HG03280 (cell line): ENCODE results near the gene SPTAN1.
"Not testable (repeated sequence)": the region's sequence is repeated elsewhere in the genome, so short reads cannot be mapped to it uniquely, and the experiment has no call there.

ENCODE experiments used
- ATAC-seq: cut with Tn5 transposase; IDR thresholded peaks from one replicate; pipeline ENCODE4 v1.9.1; 2021; ENCODE audit warnings: mild to moderate bottlenecking, moderate library complexity; ENCODE audit not compliant: unreplicated experiment

Gene SPTAN1

DNA sequence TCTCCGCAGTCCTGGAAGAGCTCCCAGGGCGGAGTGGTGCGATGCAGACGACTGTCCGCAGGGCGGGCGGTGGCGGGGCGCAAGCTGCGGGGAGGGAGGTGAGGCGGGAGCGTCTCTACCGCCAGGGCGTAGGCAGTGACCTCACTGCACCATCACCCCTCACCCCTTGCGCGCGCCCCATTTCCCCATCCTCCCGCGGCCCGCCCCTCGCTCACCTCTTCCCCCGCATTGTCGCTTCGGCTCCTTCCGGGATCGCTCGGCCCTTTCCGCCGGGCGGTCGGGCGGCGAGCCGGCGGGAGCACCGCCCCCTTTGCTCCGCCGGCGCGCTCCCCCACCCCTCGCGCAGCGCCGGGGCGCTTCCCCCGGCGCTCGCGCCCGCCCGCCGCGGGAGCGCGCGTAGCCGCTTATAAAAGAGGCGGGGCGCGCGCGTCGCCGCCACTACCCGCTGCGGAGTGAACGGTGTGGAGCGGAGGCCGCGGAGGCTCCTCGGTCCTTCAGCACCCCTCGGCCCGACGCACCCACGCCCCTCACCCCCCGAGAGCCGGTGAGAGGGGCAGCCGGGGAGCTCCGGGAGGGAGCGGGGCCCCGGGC lies at the start of gene SPTAN1:
TSS of gene SPTAN1 (plus strand) at position 435 of the 591 bp plus-strand sequence. CDS start 14,154 bp downstream, outside the sequence.
- peak; percentile 81 for ATAC-seq

DNA sequence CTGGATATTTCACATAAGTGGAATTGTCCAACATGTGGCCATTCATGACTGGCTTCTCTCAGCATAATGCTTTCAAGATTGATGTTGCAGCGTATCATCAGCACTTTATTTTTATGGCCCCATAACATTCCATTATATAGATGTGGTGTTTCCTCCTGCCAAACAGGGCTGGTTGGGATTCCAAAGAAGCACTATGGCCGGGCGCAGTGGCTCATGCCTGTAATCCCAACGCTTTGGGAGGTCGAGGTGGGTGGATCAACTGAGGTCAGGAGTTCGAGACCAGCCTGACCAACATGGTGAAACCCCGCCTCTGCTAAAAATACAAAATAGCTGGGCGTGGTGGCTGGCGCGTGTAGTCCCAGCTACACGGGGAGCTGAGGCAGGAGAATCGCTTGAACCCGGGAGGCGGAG lies 49.0 kb upstream of the SPTAN1 start:
- not testable (repeated sequence) for ATAC-seq

DNA sequence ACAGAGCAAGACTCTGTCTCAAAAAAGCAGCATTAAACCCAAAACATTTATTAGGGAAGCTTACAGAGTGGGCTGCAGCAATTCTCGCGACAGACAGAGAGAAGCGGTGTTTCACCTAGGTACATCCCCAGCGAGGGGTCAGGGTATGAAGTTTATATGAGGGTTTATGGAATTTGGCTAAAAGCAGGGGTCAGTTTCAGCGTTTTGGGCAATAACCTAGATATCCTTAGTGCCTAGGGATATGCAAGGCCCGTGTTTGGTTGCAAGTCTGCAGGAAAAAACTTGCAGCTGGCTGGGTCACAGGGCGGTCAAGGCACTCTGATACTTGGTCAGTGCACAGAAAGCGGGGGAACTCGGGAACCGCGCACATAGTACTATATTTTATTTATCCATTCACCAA lies 48.5 kb upstream of the SPTAN1 start:
- ATAC-seq: no peak

GRCh38 chr9:128504485-128505413 lies 47.6 kb upstream of the SPTAN1 start, which contains the start of gene GLE1:
Gene GLE1 (plus strand): TSS chr9:128504719. CDS start chr9:128504806, 87 bp downstream.
- ATAC-seq: peak; percentile 85

- ATAC-seq: no peak
These were observed 47.0 kb upstream of the SPTAN1 start for GRCh38 chr9:128505414-128505765.

DNA sequence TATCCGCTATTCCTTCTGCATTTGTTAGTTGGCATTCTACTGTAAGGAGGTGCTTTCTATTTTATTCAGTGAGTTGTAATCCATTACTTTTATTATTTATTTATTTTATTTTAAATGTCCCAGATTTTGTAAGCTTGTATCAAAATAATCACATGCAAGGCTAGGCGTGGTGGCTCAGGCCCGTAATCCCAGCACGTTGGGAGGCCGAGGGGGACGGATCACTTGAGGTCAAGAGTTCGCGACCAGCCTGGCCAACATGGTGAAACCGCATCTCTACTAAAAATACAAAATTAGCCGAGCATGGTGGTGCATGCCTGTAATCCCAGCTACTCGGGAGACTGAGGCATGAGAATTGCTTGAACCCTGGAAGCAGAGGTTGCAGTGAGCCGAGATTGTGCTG lies 46.5 kb upstream of the SPTAN1 start:
- ATAC-seq: not testable (repeated sequence)

GRCh38 chr9:128512820-128513219 lies 39.6 kb upstream of the SPTAN1 start:
- no peak for ATAC-seq

DNA sequence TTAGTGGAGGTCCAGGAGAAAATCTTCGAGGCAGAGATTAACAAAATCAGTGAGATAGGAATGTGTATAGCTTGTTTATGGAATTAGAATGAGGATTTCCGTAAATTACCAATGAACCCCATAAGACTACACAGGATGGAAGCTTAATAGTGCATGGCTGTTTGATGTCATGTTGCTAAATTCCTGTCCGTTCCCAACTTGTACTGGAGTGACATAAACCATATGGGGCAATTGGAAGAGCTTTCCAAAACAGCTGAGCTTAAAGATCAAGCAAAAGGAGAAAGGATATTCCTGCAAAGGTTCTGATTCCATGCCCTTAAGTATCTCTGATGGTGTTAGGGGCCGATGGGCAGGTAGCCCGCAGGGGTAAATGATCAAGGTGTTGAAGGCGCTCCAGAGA lies 30.4 kb upstream of the SPTAN1 start:
- ATAC-seq: no peak

- no peak for ATAC-seq
These were observed 29.0 kb upstream of the SPTAN1 start for GRCh38 chr9:128523199-128523925.

- ATAC-seq: no peak
These were observed 25.7 kb upstream of the SPTAN1 start for GRCh38 chr9:128526720-128527119.

DNA sequence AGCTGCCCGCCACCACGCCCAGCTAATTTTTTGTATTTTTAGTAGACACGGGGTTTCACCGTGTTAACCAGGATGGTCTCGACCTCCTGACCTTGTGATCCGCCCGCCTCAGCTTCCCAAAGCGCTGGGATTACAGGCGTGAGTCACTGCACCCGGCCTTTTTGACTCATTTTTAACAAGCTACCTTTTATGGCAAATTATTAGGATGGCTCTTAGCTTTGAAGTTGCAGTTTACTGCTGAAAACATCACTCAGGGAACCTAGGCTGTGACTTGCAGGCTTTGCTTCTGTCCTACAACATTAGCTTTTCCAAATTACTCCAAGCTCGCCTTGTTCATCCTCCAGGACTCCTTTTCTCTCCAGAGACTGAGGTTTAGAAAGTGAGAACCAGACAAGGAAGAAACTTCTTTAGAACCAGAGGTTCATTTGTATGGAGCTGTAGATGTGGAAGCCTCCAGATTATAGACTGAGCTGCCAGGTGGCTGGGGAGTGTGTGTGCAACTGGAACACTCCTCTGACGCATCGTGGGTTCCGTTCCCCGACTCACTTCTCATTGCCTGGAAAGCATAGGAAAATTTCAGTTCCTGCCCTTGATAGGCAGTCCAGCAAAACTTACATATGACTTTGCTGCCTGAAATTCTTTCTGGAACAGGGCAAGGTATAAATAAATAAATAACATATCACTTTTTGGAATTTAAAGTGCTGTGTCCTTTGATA lies 23.8 kb upstream of the SPTAN1 start:
- no peak for ATAC-seq

GRCh38 chr9:128529191-128529590 lies 23.2 kb upstream of the SPTAN1 start:
- ATAC-seq: no peak

DNA sequence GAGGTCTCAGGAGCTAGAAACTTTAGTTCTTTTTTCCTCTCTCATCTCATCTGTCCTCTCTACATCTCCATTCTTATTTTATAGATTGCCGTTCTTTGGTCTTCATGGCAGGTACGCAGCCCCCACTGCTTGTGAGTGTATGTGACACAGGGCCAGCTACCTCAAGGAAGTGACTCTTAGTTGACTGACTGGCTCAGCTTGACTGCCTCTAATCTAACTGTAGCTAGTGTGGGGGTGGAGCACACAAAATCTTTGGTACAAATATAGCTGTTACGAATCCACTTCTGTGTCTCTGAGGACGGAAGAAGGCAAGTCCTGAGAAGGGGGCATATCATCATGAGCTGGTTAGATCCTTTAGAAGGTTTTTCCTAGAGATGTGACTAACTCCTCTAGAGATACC lies 19.8 kb upstream of the SPTAN1 start:
- ATAC-seq: no peak

DNA sequence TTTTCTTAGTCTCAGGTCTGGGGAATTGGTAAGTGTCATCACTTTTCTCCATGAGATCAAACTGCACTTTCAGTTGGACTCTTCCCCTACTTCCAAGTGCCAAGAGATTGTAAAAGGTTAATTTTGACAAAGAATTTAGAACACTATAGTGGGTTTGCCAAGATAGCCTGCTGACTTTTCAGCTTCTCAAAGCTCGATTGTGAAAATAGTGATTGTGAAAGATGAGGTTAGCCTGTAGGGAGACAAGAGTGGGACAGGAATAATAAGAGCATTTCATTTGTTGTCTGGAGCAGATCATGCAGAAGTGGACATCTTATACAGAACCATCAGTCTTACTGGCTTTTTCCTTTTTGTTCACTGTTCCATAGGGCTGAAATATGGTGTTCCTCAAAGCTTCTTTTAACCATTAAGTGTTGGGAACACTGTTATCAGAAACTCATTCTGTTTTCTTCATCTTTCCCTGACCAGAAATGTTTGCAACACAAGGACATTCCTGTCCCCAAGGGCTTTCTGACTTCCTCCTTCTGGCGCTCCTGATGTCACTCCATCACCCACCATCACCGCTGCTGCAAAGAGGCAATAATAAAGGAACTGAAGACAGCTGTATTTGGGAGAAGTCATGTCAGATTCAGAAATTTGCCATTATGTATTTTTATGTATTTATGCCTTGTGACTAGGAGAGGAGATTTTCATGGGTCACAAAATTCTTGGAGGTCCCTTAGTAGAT lies 11.6 kb upstream of the SPTAN1 start:
- ATAC-seq: no peak

GRCh38 chr9:128546504-128546903 lies 5.9 kb upstream of the SPTAN1 start:
- ATAC-seq: no peak

GRCh38 chr9:128548876-128549275 lies 3.5 kb upstream of the SPTAN1 start:
- ATAC-seq: no peak

DNA sequence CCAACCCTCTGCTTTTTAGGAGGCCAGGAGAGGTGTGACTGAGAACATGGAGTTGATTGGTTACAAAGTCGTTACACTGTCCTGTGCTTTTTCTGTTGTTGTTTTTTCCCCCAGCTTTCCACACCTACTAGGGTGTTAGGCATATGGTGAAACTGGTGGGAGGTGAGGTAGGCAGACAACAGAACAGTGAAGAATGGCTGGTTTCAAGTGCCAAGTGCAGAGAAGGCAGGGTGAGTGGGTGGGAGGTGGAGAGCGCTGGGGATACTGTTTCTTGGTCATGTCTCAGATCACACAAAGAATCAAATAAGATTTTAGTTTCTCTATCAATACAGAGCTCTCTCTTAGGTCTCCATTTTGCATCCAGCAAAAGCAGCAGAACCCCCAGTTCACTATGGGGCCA lies 2.2 kb upstream of the SPTAN1 start:
- ATAC-seq: no peak

GRCh38 chr9:128550770-128551656 lies 1.4 kb upstream of the SPTAN1 start:
- no peak for ATAC-seq

DNA sequence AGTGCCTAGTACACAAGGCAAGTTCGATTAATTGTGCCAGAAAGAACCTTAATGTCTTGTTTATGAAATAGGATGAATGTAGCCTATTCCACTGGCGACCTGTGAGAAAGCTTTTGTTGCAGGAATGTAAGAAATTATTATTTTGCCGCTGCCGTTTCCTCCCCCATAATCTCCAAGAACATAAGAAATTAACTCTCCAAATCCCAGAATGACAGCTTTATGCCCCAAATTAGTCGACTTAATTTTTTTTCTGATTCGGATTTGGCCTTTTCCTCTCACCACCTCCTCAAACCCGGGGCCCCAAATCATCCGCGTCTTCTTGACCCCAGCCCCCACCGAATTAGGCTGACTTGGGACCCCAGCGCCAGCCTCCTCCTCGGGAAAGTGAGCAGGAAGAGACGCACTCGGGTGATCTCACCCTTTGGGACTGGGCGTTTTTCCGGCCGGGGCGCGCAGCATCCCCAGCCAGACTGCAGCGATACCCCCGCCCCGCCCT lies 682 bp upstream of the SPTAN1 start:
- ATAC-seq: no peak
